ENCODE data around the gene ZBTB16.

ZBTB16 gene

DNA sequence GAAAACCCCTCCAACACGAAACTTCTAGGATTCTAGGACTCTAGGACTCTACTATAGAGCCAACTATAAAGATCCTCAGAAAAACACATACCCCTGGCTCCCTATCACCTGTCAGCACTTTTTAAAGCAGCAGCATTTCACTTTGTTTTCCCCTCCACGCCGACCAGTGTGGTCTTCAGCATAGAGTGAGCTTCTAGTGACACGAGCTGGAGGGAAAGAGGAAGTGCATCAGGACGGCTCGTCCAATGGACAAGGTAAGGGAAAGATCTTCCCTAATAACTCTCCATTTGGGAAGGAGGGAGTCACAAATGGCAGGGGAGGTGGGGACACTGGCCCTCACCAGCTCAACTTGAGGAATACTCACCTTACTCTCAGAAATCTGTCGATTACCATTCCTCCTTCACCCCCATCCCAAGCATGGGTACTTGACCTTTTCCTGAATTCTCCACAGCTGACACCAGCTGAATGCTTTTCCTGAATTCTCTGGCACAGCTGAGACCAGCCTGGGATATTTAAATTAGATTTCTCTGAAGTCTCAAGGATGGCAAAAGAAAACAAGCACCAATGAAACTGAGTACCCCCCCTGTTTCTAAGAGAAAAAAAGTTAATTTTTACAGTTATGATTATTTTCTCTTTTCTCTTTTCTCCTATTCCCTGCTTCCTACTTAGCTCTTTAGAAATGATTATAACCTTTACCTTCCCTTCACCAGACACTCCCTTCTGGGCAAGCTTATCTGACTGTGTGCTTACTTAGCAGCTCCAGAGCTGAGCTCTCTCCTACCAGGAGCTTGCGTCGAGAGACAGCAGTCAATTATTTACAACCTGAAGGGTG is 203.4 kb downstream of the ZBTB16 start:
- DNase-seq (ENCODE audit: low read depth) = peak; percentile 59

- no peak for DNase-seq (ENCODE audit: low read depth)
These were observed 204.1 kb downstream of the ZBTB16 start for GRCh38 chr11:114263513-114264170.

DNA sequence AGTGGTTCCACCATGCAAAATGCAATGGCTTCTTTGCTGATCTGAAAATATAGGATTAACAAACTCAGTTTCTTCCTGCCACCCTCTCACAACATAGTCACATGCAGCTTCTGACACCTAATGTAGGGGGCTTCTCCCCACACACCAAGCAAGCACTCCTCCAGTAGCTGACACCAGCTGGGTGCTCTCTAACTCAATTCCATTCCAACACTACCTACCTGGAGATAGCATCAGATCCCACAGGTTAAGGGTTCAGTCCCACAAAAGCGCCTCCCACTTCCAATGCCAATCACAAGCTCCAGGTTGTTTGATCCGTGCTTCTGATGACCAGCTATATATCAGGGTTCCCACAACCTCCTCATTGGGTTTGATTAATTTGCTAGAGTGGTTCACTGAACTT is 204.9 kb downstream of the ZBTB16 start:
- DNase-seq (ENCODE audit: low read depth) = no peak

GRCh38 chr11:114265122-114265878 is 205.8 kb downstream of the ZBTB16 start:
- DNase-seq (ENCODE audit: low read depth) = no peak

DNA sequence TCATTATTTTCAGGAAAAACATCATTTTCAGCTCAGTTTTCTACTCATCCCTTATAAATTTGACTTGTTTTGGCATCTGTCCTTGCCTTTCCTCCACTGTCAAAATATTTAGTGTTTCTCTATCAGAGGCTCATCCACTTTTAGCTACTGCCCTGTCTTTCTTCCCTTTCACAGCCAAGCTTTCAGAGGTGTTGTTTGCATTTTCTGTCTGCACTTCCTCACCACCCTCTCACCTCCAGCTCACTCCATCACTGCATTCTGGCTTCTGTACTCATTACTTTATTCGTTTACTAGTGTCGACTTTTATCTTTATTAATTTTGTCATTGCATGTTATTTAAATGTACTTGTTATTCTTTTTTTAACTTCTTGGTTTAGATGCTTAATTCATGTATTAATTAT is 210.0 kb downstream of the ZBTB16 start:
- DNase-seq (ENCODE audit: low read depth) = no peak

DNA sequence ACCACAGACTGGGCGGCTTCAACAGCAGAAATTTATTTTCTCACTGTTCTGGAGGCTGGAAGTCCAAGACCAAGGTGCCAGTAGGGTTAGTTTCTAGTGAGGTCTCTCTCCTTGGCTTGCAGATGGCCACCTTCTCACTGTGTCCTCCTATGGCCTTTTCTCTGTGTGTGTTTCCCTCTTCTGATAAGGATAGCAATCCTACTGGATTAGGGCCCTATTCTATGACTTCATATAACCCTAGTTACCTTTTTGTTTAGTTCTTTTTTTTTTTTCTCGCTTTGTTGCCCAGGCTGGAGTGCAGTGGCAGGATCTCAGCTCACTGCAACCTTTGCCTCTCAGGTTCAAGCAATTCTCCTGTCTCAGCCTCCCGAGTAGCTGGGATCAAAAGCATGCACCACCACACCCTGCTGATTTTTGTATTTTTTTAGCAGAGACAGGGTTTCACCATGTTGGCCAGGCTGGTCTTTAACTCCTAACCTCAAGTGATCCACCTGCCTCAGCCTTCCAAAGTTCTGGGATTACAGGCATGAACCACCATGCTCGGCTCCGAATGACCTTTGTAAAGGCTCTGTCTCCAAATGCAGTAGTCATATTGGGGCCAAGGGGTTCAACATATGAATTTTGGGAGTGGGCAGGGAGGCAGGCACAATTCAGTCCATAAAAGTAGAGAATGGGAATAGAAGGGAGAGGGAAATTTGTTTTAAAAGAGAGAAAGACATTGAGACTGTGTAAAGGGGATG is 211.2 kb downstream of the ZBTB16 start:
- DNase-seq (ENCODE audit: low read depth) = no peak

DNA sequence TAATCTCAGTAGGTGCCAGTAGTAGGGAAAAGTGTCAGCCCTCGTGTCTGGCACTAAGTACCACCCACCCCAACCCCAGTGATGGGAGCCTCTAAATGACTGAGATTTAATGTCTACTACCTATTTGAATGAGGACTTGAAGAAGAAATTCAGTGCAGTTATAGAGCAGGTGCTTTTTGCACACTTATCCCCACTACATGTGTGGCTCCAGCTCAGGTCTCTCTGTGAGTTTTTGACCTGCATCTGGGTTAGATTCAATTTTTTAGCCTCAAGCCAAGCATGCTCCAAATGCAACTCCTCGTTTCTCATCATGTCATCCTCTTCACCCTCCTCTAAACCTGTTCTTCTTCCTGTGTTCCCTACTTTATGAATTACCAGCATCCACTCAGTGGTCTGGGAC is 211.8 kb downstream of the ZBTB16 start:
- DNase-seq (ENCODE audit: low read depth) = no peak

DNA sequence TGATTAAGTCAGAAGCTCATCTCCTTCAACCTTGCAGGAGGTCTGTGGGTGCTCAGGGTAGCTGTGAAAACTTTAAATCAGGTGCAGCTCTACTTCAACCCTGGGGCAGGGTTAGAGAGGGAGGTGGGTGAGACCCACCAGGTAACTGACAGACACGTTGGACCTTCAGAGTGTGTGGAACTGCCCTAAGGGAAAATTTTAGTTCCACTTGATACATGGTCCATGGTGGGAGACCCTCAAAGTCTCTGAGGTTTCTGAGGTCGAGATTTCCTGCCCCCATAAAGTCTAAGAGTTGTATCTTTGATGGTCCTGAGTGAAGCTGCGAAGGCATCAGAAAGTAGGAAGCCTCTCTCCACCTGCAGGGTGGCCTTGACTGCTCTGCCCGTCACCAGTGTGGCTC is 212.8 kb downstream of the ZBTB16 start:
- no peak for DNase-seq (ENCODE audit: low read depth)

DNA sequence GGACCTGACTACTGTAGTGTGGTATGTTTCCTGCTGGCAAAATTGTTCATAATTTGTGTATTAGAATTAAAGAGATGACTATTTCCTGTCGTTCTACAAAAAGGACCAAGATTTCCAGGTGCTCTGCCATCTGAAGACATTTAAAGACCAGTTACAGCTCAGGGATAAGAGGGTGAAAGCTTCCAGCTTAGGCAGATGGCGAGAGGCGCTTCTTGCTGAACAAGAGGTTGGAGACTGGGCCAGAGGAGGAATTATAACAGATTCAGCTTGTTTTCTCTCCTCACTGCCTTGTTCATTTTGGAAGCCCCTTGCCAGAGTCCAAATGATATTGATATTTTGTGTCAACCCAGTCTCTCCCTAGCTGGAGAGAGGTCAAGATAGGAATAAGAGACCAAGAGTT is 213.6 kb downstream of the ZBTB16 start:
- no peak for DNase-seq (ENCODE audit: low read depth)

GRCh38 chr11:114273890-114274635 is 214.6 kb downstream of the ZBTB16 start:
- no peak for DNase-seq (ENCODE audit: low read depth)

DNA sequence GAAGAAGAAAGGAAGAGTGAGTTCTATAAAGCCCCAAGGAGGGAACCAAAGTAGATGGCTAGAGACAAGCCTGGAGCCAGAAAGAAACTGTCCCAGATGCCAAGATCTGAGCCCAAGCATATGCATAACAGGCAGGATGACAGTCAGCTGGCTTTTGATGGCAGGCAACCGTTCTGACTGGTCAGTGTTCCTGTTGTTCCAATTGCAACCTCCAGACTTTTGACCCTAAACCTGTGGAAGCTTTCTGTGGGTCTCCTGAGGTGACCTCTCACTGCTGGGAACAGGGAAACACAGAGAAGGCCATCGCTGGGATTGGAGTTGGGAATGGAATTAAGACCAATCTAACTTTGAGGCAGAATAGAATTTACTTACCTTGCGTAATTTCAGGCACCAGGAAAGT is 215.1 kb downstream of the ZBTB16 start:
- no peak for DNase-seq (ENCODE audit: low read depth)

GRCh38 chr11:114275280-114275679 is 215.8 kb downstream of the ZBTB16 start:
- DNase-seq (ENCODE audit: low read depth) = no peak

DNA sequence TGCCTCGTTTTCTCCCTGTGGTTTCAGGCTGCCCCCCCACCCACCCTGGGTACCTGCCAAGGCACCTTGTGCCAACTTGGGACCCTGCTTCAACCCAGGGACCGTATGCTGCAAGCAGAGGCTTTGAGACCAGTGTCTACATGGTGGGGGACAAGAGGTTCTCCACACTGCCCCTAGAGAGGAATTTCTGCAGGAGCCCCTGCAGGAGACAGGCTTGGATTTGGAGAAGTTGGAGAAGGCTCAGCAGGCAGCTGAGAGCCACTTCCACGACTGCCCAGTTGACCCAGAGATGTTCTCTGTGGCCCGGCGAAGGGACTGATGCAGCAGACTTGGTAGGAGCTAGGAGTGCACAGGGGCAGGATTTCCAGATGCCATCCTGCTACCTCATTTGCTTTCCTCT is 216.6 kb downstream of the ZBTB16 start:
- no peak for DNase-seq (ENCODE audit: low read depth)

GRCh38 chr11:114277637-114278341 is 218.3 kb downstream of the ZBTB16 start:
- no peak for DNase-seq (ENCODE audit: low read depth)

DNA sequence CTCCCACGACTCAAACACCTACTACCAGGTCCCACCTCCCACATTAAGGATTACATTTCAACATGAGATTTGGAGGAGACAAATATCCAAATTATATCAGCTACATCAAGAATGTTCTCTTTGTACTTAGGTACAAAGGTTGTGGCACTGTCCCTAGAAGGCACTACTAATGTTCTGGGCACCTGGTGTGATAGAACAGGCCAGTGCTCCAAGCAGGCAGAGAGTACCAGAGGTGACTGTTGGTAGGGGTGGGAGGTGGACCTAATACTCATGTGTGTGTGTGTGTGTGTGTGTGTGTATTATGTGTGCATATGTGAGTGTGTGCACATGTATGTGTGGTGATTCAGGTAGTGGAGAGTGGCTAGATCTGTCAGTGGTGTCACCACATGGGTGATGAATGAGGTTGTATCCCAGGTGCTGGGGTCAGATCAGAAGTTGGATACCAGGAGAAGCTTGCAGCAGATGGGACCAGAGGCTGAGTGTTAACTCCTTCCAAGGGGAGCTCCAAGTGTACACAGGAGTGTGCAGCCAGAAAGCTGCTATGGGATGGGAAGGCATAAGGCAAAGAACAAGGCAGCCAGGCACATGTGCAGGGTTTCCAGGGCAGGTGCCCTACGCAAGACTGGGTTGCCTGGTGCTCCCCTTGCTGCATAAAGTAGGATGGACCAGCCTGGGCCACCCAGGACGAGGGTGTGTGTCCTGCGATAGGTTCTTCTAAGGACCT is 219.0 kb downstream of the ZBTB16 start:
- DNase-seq (ENCODE audit: low read depth) = no peak

GRCh38 chr11:114279792-114280546 is 220.5 kb downstream of the ZBTB16 start:
- DNase-seq (ENCODE audit: low read depth) = no peak

GRCh38 chr11:114280696-114281095 is 221.2 kb downstream of the ZBTB16 start:
- DNase-seq (ENCODE audit: low read depth) = peak; percentile 71

GRCh38 chr11:114281388-114281956 is 222.0 kb downstream of the ZBTB16 start:
- no peak for DNase-seq (ENCODE audit: low read depth)

- no peak for DNase-seq (ENCODE audit: low read depth)
These were observed 223.0 kb downstream of the ZBTB16 start for GRCh38 chr11:114282488-114282887.
